OCI-LY3 (cell line): ENCODE data around the gene RNF13.

Source experiments
- H2AFZ ChIP-seq: fragments of 200-600, 300-600 bp; shearing (Covaris generic); 2 replicates; pipeline ENCODE4 v1.6.0; 2014; ENCODE audit warnings: antibody characterized with exemption, low read depth, low read length
- H3K27ac ChIP-seq: fragments of 200-600, 300-600 bp; sonication (generic); 2 replicates; pipeline ENCODE4 v1.5.1; 2014; ENCODE audit warnings: mild to moderate bottlenecking, low read length, moderate library complexity, mixed read lengths
- H3K27me3 ChIP-seq: fragments of 200-600, 300-600 bp; sonication (generic); 2 replicates; pipeline ENCODE4 v1.6.1; 2014; ENCODE audit warnings: low read depth, low read length, mixed read lengths
- H3K36me3 ChIP-seq: fragments of 200-600, 300-600 bp; sonication (generic); replicated peaks from 2 replicates; pipeline ENCODE3; 2014; ENCODE audit warnings: low read depth, low read length, mixed read lengths
- H3K4me1 ChIP-seq: fragments of 300-600, 200-600 bp; sonication (generic); 2 replicates; pipeline ENCODE4 v1.6.1; 2014; ENCODE audit warnings: low read length, mixed read lengths
- H3K4me2 ChIP-seq: fragments of 200-600, 300-600 bp; sonication (generic); 2 replicates; pipeline ENCODE4 v1.6.1; 2014; ENCODE audit warnings: low read length, mixed read lengths
- H3K4me3 ChIP-seq: fragments of 300-600, 200-600 bp; sonication (generic); 2 replicates; pipeline ENCODE4 v1.5.1; 2014; ENCODE audit warnings: antibody characterized with exemption, mild to moderate bottlenecking, low read length, moderate library complexity
- H3K79me2 ChIP-seq: fragments of 300-600, 200-600 bp; shearing (Covaris generic); 2 replicates; pipeline ENCODE4 v1.6.1; 2014; ENCODE audit warnings: mild to moderate bottlenecking, low read length, mixed read lengths
- H3K9ac ChIP-seq: fragments of 300-600, 200-600 bp; shearing (Covaris generic); 2 replicates; pipeline ENCODE4 v1.6.0; 2014; ENCODE audit warnings: mild to moderate bottlenecking, low read length, moderate library complexity
- H3K9me3 ChIP-seq: fragments of 200-600, 300-600 bp; shearing (Covaris generic); 2 replicates; pipeline ENCODE4 v1.6.1; 2014; ENCODE audit warnings: low read length, mixed read lengths; ENCODE audit not compliant: insufficient read depth
- H4K20me1 ChIP-seq: fragments of 200-600, 300-600 bp; sonication (generic); 2 replicates; pipeline ENCODE4 v1.6.1; 2016; ENCODE audit warnings: low read length, mixed read lengths; ENCODE audit not compliant: insufficient read depth
- EZH2phosphoT487 ChIP-seq: fragments of 200-600 bp; shearing (Covaris generic); IDR thresholded peaks from 2 replicates; pipeline ENCODE4 v1.6.1; 2018; ENCODE audit warnings: antibody characterized with exemption, mixed run types, low read depth
- TF ChIP-seq, protein P1 (sequence below): fragments of 200-600, 300-600 bp; sonication (generic); IDR thresholded peaks from 2 replicates; pipeline ENCODE4 v1.5.1; 2014; ENCODE audit warnings: antibody characterized with exemption, low read length, low read depth

The RNF13 gene

DNA sequence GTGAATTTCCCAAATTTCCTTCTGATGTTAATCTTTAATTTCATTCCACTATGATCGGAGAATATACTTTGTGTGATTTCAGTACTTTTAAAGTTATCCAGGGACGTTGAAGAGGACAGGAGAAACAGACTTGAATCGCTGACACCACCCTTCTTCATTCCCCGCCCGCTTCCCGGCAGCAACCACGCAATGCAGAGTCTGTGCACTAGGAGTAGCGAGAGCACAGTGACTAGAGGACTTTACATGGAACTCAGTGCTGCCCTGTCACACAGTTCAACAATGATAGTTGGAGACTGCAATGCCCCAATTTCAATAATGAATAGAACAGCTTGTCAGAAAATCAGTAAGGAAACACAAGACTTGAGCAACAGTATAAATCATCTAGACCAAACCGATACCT lies 73.9 kb downstream of the RNF13 start:
- no peaks in the 10 kb centered on the region for H3K9me3 ChIP-seq
- TF ChIP-seq, protein P1, sequence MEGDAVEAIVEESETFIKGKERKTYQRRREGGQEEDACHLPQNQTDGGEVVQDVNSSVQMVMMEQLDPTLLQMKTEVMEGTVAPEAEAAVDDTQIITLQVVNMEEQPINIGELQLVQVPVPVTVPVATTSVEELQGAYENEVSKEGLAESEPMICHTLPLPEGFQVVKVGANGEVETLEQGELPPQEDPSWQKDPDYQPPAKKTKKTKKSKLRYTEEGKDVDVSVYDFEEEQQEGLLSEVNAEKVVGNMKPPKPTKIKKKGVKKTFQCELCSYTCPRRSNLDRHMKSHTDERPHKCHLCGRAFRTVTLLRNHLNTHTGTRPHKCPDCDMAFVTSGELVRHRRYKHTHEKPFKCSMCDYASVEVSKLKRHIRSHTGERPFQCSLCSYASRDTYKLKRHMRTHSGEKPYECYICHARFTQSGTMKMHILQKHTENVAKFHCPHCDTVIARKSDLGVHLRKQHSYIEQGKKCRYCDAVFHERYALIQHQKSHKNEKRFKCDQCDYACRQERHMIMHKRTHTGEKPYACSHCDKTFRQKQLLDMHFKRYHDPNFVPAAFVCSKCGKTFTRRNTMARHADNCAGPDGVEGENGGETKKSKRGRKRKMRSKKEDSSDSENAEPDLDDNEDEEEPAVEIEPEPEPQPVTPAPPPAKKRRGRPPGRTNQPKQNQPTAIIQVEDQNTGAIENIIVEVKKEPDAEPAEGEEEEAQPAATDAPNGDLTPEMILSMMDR, result no peak
- no peak for TF ChIP-seq EZH2phosphoT487
- no peak overlapping the region for H3K27ac ChIP-seq
- no peaks in the 10 kb centered on the region for H3K4me1 ChIP-seq
- H3K4me2 ChIP-seq, result no peak overlapping the region
- H3K27me3 ChIP-seq, result no peaks in the 10 kb centered on the region
- no peak overlapping the region for H3K4me3 ChIP-seq
- H3K9ac ChIP-seq, result no peak overlapping the region
- no peak overlapping the region for H2AFZ ChIP-seq
- H3K36me3 ChIP-seq, result peaks cover 8% of the 10 kb centered on the region
- H4K20me1 ChIP-seq, result no peaks in the 10 kb centered on the region; the same call in 1 of the 2 replicates
- no peaks in the 10 kb centered on the region for H3K79me2 ChIP-seq

DNA sequence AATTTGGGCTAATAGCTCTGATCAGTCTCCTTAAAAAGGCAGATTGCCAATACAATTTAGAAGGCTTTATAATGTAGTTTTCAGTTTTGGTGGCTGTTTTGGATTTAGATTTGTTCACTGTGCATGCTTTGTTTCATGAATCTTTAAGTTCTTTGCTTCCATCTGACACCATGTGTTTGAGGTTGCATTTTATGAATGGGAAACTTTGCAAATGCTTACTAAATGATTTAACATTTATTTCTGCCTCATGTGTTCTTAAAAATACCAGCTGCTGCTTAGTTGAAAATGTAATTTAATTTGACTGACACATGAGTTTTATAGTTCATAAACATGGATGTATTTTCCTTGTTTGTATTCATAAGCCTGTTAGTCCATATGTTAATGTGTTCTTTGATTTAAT lies 78.6 kb downstream of the RNF13 start:
- Histone ChIP-seq H3K9ac (no peak overlapping the region), H3K4me1 (no peaks in the 10 kb centered on the region), H3K27ac (no peak overlapping the region), H3K4me3 (no peak overlapping the region), H2AFZ (no peak overlapping the region), H3K9me3 (no peaks in the 10 kb centered on the region), H4K20me1 (no peaks in the 10 kb centered on the region; the same call in 1 of the 2 replicates), H3K36me3 (peaks cover 4% of the 10 kb centered on the region), H3K27me3 (no peaks in the 10 kb centered on the region), H3K79me2 (no peaks in the 10 kb centered on the region), H3K4me2 (no peak overlapping the region)
- TF ChIP-seq EZH2phosphoT487, result no peak
- TF ChIP-seq, protein P1, result no peak

DNA sequence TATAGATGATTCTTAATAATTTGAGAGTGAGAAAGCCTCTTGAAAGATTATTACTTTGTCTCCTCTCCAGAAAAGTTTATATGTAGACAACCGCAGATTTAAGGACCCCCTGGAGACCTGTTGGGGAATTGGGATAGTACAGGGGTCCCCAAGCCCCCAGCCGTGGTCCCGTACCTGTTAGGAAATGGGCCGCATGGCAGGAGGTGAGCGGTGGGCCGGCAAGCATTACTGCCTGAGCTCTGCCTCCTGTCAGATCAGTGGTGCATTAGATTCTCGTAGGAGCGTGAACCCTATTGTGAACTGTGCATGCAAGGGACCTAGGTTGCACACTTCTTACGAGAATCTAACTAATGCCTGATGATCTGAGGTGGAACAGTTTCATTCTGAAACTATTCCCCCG lies 79.4 kb downstream of the RNF13 start:
- no peaks in the 10 kb centered on the region for H3K79me2 ChIP-seq
- H3K36me3 ChIP-seq, result peaks cover 7% of the 10 kb centered on the region

DNA sequence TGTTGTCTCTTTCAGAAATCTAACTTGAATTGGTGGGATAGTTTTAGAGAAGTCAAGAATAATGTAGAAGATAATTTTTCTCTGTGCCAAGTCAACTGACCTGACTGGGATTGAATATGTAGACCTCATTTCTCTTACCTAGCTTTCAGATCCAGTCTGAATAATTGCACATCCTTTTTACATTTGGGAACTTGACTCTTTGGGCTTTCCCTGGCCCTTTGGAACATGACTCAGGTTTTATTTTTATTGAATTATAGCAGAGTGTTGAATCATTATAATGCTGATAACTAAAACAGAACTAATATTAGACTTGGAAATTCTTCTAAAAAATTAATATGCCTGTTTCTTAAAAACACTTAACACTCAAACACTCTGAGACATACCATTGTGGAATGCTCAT lies 81.2 kb downstream of the RNF13 start:
- H2AFZ ChIP-seq, result no peak overlapping the region

More for the DNA sequence above, 79.4 kb downstream of the RNF13 start:
- TF ChIP-seq, protein P1, result no peak
- no peak for TF ChIP-seq EZH2phosphoT487
- H3K4me1 ChIP-seq, result no peaks in the 10 kb centered on the region
- H3K4me2 ChIP-seq, result no peak overlapping the region
- no peaks in the 10 kb centered on the region; the same call in 1 of the 2 replicates for H4K20me1 ChIP-seq
- H3K9me3 ChIP-seq, result no peaks in the 10 kb centered on the region
- no peak overlapping the region for H3K27ac ChIP-seq
- H3K4me3 ChIP-seq, result no peak overlapping the region
- H3K9ac ChIP-seq, result no peak overlapping the region
- no peak overlapping the region for H2AFZ ChIP-seq
- no peaks in the 10 kb centered on the region for H3K27me3 ChIP-seq

More for the DNA sequence above, 81.2 kb downstream of the RNF13 start:
- Histone ChIP-seq H3K9ac (no peak overlapping the region), H3K9me3 (no peaks in the 10 kb centered on the region), H3K36me3 (peaks cover 3% of the 10 kb centered on the region), H3K27ac (no peak overlapping the region), H3K4me2 (no peak overlapping the region), H4K20me1 (no peaks in the 10 kb centered on the region; the same call in 1 of the 2 replicates), H3K27me3 (no peaks in the 10 kb centered on the region), H3K79me2 (no peaks in the 10 kb centered on the region), H3K4me1 (no peaks in the 10 kb centered on the region), H3K4me3 (no peak overlapping the region)
- no peak for TF ChIP-seq EZH2phosphoT487
- TF ChIP-seq, protein P1, result no peak
